GM21723 (cell line): ENCODE results near the gene KIAA1755.
A peak's percentile ranks its signal among the peaks of the same experiment; 100 is the strongest.

Source experiments
- ATAC-seq: cut with Tn5 transposase; IDR thresholded peaks from one replicate; pipeline ENCODE4 v1.9.1; 2021; ENCODE audit warnings: mild to moderate bottlenecking, moderate library complexity; ENCODE audit not compliant: unreplicated experiment

KIAA1755 gene

GRCh38 chr20:38190936-38191371 is 69.6 kb downstream of the KIAA1755 start:
- ATAC-seq = no peak

GRCh38 chr20:38190166-38190565 is 70.4 kb downstream of the KIAA1755 start:
- ATAC-seq = no peak

- no peak for ATAC-seq
These were observed 73.0 kb downstream of the KIAA1755 start for GRCh38 chr20:38187517-38187916.

GRCh38 chr20:38186788-38187221 is 73.7 kb downstream of the KIAA1755 start:
- no peak for ATAC-seq

- ATAC-seq = no peak
These were observed 76.4 kb downstream of the KIAA1755 start for GRCh38 chr20:38184101-38184500.

GRCh38 chr20:38181971-38182370 is 78.6 kb downstream of the KIAA1755 start:
- no peak for ATAC-seq

GRCh38 chr20:38181207-38181801 is 79.2 kb downstream of the KIAA1755 start:
- peak; percentile 87 for ATAC-seq

- ATAC-seq = no peak
These were observed 79.8 kb downstream of the KIAA1755 start for GRCh38 chr20:38180781-38181180.

- no peak for ATAC-seq
These were observed 80.7 kb downstream of the KIAA1755 start for GRCh38 chr20:38179846-38180245.

- no peak for ATAC-seq
These were observed 82.0 kb downstream of the KIAA1755 start for GRCh38 chr20:38178581-38178980.

GRCh38 chr20:38178065-38178491 is 82.5 kb downstream of the KIAA1755 start:
- no peak for ATAC-seq

GRCh38 chr20:38177201-38177600 is 83.3 kb downstream of the KIAA1755 start:
- no peak for ATAC-seq

GRCh38 chr20:38175304-38176180 is 85.0 kb downstream of the KIAA1755 start:
- ATAC-seq = no peak

- ATAC-seq = no peak
These were observed 87.0 kb downstream of the KIAA1755 start for GRCh38 chr20:38173237-38174156.

- ATAC-seq = no peak
These were observed 88.1 kb downstream of the KIAA1755 start for GRCh38 chr20:38172408-38172807.

GRCh38 chr20:38171675-38172043 is 88.9 kb downstream of the KIAA1755 start:
- ATAC-seq = no peak

- ATAC-seq = no peak
These were observed 89.5 kb downstream of the KIAA1755 start for GRCh38 chr20:38170826-38171674.

- no peak for ATAC-seq
These were observed 90.2 kb downstream of the KIAA1755 start for GRCh38 chr20:38170219-38170825.

GRCh38 chr20:38169636-38170193 is 90.8 kb downstream of the KIAA1755 start:
- no peak for ATAC-seq
